CD4-positive, alpha-beta T cell (primary cell): ENCODE data around the gene KLK2. TPM values are rescaled to one million over a fixed set of nuclear protein-coding genes. Genes with fewer than 3 reads are reported as not detected.

Source experiments
- ATAC-seq: fragments of 200-7000 bp; cut with Tn5 transposase; one replicate; pipeline ENCODE4 v1.10.0; 2022; ENCODE audit warnings: mild to moderate bottlenecking; ENCODE audit not compliant: poor library complexity
- CTCF ChIA-PET: fragments of 350-600 bp; sonication (Branson Sonifier 250); formaldehyde crosslinking; loops from one replicate; lab custom pipeline; 2021; ENCODE audit warnings: antibody characterized with exemption, inconsistent platforms; lab: Charles Lee
- POLR2A ChIA-PET: fragments of 350-600 bp; sonication (Branson Sonifier 250); formaldehyde crosslinking; loops from one replicate; lab custom pipeline; 2021; ENCODE audit warnings: antibody characterized with exemption, inconsistent platforms; lab: Charles Lee
- DNase-seq, 14 experiments: peaks; one replicate each; pipeline ENCODE4 v3.0.0-alpha.2; 2013 to 2020; ENCODE audit warnings: mixed read lengths in 2 of 14
- H3K27ac ChIP-seq, 2 donors: one replicate each; pipeline versions ENCODE4 v1.5.1 to v1.7.0; 2013; ENCODE audit warnings: low read length in 2 of 2, low read depth in 1 of 2, mild to moderate bottlenecking in 1 of 2
- H3K27me3 ChIP-seq, 2 experiments: 1 replicate in 1 of 2; 2 replicates in 1 of 2; pipeline versions ENCODE4 v1.6.1 to v1.7.0; 2013; ENCODE audit warnings: low read length in 2 of 2, control low read depth in 1 of 2, mild to moderate bottlenecking in 1 of 2, moderate library complexity in 1 of 2; ENCODE audit not compliant: insufficient read depth in 2 of 2, control insufficient read depth in 1 of 2
- H3K36me3 ChIP-seq: one replicate; pipeline ENCODE4 v1.6.1; 2013; ENCODE audit warnings: low read length, control low read depth; ENCODE audit not compliant: insufficient read depth
- H3K4me1 ChIP-seq: one replicate; pipeline ENCODE4 v1.6.1; 2013; ENCODE audit warnings: low read length, control low read depth; ENCODE audit not compliant: insufficient read depth
- H3K4me3 ChIP-seq: one replicate; pipeline ENCODE4 v1.5.1; 2013; ENCODE audit warnings: mild to moderate bottlenecking, low read length, moderate library complexity
- H3K9me3 ChIP-seq, 2 experiments: 1 replicate in 1 of 2; 2 replicates in 1 of 2; pipeline versions ENCODE4 v1.6.1 to v1.7.0; 2013; ENCODE audit warnings: low read length in 2 of 2, mild to moderate bottlenecking in 2 of 2, control low read depth in 1 of 2, moderate library complexity in 1 of 2; ENCODE audit not compliant: control insufficient read depth in 1 of 2, insufficient read depth in 1 of 2
- H3K27ac Mint-ChIP-seq: one replicate; pipeline ENCODE4 v1.8.0; 2020; ENCODE audit warnings: mixed read lengths
- H3K27me3 Mint-ChIP-seq: one replicate; pipeline ENCODE4 v1.8.0; 2021; ENCODE audit warnings: mixed read lengths
- H3K36me3 Mint-ChIP-seq: one replicate; pipeline ENCODE4 v1.8.0; 2021; ENCODE audit warnings: low read depth, mixed read lengths
- H3K4me1 Mint-ChIP-seq: one replicate; pipeline ENCODE4 v1.8.0; 2021; ENCODE audit warnings: low read depth, mixed read lengths
- H3K4me3 Mint-ChIP-seq: one replicate; pipeline ENCODE4 v1.8.0; 2020; ENCODE audit warnings: mild to moderate bottlenecking, mixed read lengths
- H3K9me3 Mint-ChIP-seq: one replicate; pipeline ENCODE4 v1.8.0; 2020; ENCODE audit warnings: mixed read lengths
- intact Hi-C, 2 experiments: fragments of 100-400 bp; cut with DNase I in 1 of 2; cut with micrococcal nuclease in 1 of 2; formaldehyde crosslinking; loops; one replicate each; pipeline versions ENCODE4 v1.15.1 to v1.9.0; 2023 to 2025; cut with DNase I, micrococcal nuclease
- total RNA-seq, 174 experiments: library from RNA in 2 of 174; stranded (reverse) in 2 of 174; gene quantifications; one replicate each; pipeline ENCODE4 v1.2.3 and lab custom pipeline; 2021 to 2026
- TF ChIP-seq, protein P1 (sequence below): fragments of 200-600 bp; IDR thresholded peaks from one replicate; pipeline ENCODE4 v1.8.0; 2022; ENCODE audit warnings: antibody characterized with exemption, mild to moderate bottlenecking

KLK2 gene
- total RNA-seq, 2 experiments from 2014 or later: not detected

DNA sequence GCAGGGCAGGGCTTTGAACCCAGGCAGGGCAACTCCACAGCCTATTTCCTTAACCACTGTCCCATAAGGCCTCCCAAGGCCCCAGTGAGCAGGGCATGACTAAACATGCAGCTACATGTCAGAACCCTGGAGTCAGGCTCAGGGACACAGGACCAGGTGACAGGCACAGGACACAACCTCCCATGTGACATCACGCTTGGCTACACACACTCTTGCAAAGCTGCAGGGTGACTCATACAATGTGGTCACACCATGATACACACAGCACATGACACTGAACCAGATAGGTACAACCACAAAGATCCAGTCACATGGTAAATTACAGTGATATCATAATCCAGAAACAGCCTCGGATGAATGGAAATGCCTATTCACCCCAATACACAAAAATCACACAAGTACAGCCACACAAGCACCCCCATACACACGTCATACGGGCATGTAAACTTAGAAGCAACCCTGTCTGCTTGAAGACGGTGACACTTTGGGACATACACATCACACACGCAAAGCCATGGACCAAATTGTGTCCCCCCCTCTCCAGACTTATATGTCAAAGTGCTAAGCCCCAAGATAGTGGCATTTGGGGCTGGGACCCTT, 23.5 kb downstream of the KLK2 start:
- Mint-ChIP-seq H3K27ac (no peak overlapping the region), H3K4me3 (no peak overlapping the region), H3K4me1 (no peaks in the 10 kb centered on the region), H3K27me3 (peaks cover 48% of the 10 kb centered on the region), H3K36me3 (no peaks in the 10 kb centered on the region), H3K9me3 (no peaks in the 10 kb centered on the region)
- TF ChIP-seq, protein P1, sequence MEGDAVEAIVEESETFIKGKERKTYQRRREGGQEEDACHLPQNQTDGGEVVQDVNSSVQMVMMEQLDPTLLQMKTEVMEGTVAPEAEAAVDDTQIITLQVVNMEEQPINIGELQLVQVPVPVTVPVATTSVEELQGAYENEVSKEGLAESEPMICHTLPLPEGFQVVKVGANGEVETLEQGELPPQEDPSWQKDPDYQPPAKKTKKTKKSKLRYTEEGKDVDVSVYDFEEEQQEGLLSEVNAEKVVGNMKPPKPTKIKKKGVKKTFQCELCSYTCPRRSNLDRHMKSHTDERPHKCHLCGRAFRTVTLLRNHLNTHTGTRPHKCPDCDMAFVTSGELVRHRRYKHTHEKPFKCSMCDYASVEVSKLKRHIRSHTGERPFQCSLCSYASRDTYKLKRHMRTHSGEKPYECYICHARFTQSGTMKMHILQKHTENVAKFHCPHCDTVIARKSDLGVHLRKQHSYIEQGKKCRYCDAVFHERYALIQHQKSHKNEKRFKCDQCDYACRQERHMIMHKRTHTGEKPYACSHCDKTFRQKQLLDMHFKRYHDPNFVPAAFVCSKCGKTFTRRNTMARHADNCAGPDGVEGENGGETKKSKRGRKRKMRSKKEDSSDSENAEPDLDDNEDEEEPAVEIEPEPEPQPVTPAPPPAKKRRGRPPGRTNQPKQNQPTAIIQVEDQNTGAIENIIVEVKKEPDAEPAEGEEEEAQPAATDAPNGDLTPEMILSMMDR: no peak
- DNase-seq: no peak
- Histone ChIP-seq H3K27me3 (peaks cover 2 to 10% of the 10 kb centered on the region in 2 experiments), H3K9me3 (peaks cover 4 to 21% of the 10 kb centered on the region in 2 experiments), H3K27ac (no peak overlapping the region), H3K36me3 (no peaks in the 10 kb centered on the region), H3K4me3 (no peak overlapping the region), H3K4me1 (no peaks in the 10 kb centered on the region)
- no peak for ATAC-seq
- intact Hi-C loops: no loop called here
- POLR2A ChIA-PET: no interaction called here
- CTCF ChIA-PET: interaction anchor here (1.2 kb wide), 1 partner anchor 25 kb away, joined by 4 read pairs; no protein-coding TSS in a partner anchor

DNA sequence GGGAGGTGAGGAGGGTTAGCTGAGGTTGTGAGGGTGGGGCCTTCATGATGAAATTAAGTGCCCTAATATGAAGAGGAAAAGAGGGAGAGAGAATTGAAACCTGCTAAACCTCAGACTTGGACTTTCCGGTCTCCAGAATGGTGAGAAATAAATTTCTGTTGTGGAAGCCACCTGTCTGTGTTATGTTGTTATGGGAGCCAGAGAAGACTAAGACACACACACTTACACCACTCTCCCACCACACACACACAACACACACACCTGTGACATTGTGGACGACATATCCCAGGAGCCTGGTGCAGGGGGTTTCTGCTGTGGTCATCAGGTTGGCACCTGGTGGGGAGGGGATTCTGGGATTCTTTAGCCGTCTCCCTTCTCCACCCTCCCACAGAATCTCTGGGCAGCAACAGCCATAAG, 24.0 kb downstream of the KLK2 start:
- Histone ChIP-seq H3K4me1 (no peaks in the 10 kb centered on the region), H3K36me3 (no peaks in the 10 kb centered on the region), H3K4me3 (no peak overlapping the region), H3K27ac (no peak overlapping the region), H3K9me3 (peaks cover 4 to 21% of the 10 kb centered on the region in 2 experiments), H3K27me3 (peaks cover 2 to 11% of the 10 kb centered on the region in 2 experiments)
- TF ChIP-seq, protein P1: no peak
- POLR2A ChIA-PET: no interaction called here
- no peak for ATAC-seq
- H3K36me3 Mint-ChIP-seq: no peaks in the 10 kb centered on the region
- DNase-seq: no peak
- no peaks in the 10 kb centered on the region for H3K9me3 Mint-ChIP-seq
- intact Hi-C loops: no loop called here
- H3K27me3 Mint-ChIP-seq: peaks cover 43% of the 10 kb centered on the region
- no peak overlapping the region for H3K27ac Mint-ChIP-seq
- H3K4me3 Mint-ChIP-seq: no peak overlapping the region
- CTCF ChIA-PET: no interaction called here
- H3K4me1 Mint-ChIP-seq: no peaks in the 10 kb centered on the region

DNA sequence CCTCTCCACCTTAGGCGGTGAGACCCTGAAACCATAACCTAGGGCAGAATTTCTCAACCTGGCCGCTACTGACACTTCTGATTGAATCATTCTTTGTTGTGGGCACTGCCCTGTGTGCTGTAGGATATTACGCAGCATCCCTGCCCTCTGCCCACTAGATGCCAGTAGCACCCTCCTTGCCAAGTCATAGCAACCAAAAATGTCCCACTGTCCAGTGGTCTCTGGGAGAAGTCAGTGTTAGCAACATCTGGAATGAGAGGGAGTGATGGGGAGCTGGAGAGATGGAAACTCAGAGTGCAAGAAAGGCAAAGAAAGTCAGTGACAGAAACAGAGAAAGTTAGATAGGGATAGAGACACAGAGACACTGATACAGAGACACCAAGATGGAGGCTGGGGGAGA, 24.4 kb downstream of the KLK2 start:
- Histone ChIP-seq H3K27me3 (peaks cover under 1 to 15% of the 10 kb centered on the region in 2 experiments), H3K4me3 (no peak overlapping the region), H3K36me3 (no peaks in the 10 kb centered on the region), H3K27ac (no peak overlapping the region), H3K9me3 (peaks cover 4 to 21% of the 10 kb centered on the region in 2 experiments), H3K4me1 (no peaks in the 10 kb centered on the region)
- Mint-ChIP-seq H3K27me3 (peaks cover 44% of the 10 kb centered on the region), H3K9me3 (no peaks in the 10 kb centered on the region), H3K4me3 (no peak overlapping the region), H3K27ac (no peak overlapping the region), H3K36me3 (no peaks in the 10 kb centered on the region), H3K4me1 (no peaks in the 10 kb centered on the region)
- CTCF ChIA-PET: no interaction called here
- TF ChIP-seq, protein P1: no peak
- POLR2A ChIA-PET: no interaction called here
- intact Hi-C loops: no loop called here
- no peak for DNase-seq
- ATAC-seq: no peak
